ENCODE data around the gene NR3C2. TPM values are rescaled to one million over a fixed set of nuclear protein-coding genes. Genes with fewer than 3 reads are reported as not detected.
A peak's percentile ranks its signal among the peaks of the same experiment; 100 is the strongest.
"Not testable (repeated sequence)": the region's sequence is repeated elsewhere in the genome, so short reads cannot be mapped to it uniquely, and the experiment has no call there.

The NR3C2 gene
- total RNA-seq, 1 experiment from 2014 or later: 14.2 TPM

DNA sequence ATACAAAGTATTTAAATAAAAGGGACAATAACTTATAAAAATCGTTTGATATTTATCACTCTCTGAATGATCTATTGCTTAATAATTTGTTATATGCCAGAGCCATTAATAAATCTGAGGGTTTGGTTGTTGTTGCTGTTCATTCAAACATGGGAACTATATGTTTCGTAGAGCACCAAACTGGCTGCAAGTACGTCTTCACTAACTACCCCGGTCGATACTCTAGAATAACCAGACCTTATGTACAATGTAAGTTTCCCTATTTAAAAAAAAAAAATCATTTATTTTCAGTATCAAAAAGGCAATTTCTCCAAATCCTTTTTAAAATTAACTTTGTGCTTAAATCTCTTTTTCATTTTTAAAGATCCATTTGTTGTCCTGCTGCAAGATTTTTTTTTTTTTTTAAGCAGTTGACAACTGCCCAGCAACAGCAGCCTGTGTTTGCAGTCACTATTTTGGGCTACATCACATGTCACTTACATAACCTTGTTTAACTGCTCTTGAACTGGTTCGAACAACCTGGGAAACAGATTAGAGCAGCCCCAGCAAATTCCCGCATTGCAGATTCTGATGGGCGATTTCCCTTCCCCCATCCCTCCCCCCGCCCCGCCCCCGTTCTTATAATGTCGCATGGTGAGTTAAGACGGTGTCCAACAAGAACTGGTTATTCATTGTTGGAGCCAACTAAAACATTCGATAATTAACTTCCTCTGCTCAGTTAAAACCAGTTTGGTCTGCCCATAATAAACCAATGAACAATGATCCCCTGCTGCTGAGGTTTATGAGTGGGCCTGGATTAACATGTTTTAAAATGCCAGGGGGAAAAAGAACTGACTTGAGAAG is 238.9 kb downstream of the NR3C2 start:
- H3K27me3 Mint-ChIP-seq (ENCODE audit: unreplicated experiment): no peaks in the 10 kb centered on the region
- CTCF ChIA-PET: no interaction called here
- peak; percentile 13 for DNase-seq
- no peak for TF ChIP-seq CTCF (IDR thresholded peaks at IDR 0.05; ENCODE audit: unreplicated experiment)
- no TSS peak for BruUV-seq (replicated peaks)
- H3K4me3 Mint-ChIP-seq (ENCODE audit: low read depth, unreplicated experiment): peak overlapping the region; percentile 14
- H3K27ac Mint-ChIP-seq (ENCODE audit: unreplicated experiment): peak overlapping the region; percentile 47
- peaks cover 4% of the 10 kb centered on the region for H3K36me3 Mint-ChIP-seq (ENCODE audit: insufficient read depth, unreplicated experiment)
- peaks cover 24% of the 10 kb centered on the region for H3K4me1 Mint-ChIP-seq (ENCODE audit: low read depth, unreplicated experiment)
- H3K9me3 Mint-ChIP-seq (ENCODE audit: low read depth, unreplicated experiment): no peaks in the 10 kb centered on the region
- intact Hi-C loops (cut with micrococcal nuclease; ENCODE audit: unreplicated experiment): no loop called here

- Mint-ChIP-seq H3K27me3 (ENCODE audit: unreplicated experiment) (no peaks in the 10 kb centered on the region), H3K4me1 (ENCODE audit: low read depth, unreplicated experiment) (peaks cover 24% of the 10 kb centered on the region), H3K36me3 (ENCODE audit: insufficient read depth, unreplicated experiment) (peaks cover 4% of the 10 kb centered on the region), H3K9me3 (ENCODE audit: low read depth, unreplicated experiment) (no peaks in the 10 kb centered on the region), H3K27ac (ENCODE audit: unreplicated experiment) (no peak overlapping the region), H3K4me3 (ENCODE audit: low read depth, unreplicated experiment) (no peak overlapping the region)
- TF ChIP-seq CTCF (IDR thresholded peaks at IDR 0.05; ENCODE audit: unreplicated experiment): no peak
- intact Hi-C loops (cut with micrococcal nuclease; ENCODE audit: unreplicated experiment): no loop called here
- DNase-seq: no peak
- CTCF ChIA-PET: interaction anchor here (0.7 kb wide), 1 partner anchor 32 kb away, joined by 3 read pairs; no protein-coding TSS in a partner anchor
- BruUV-seq (replicated peaks): no TSS peak
These were observed 241.3 kb downstream of the NR3C2 start for GRCh38 chr4:148200960-148201359.

- TF ChIP-seq CTCF (IDR thresholded peaks at IDR 0.05; ENCODE audit: unreplicated experiment): no peak
These were observed 246.1 kb downstream of the NR3C2 start for GRCh38 chr4:148196164-148196563.

GRCh38 chr4:148192526-148192925 is 249.7 kb downstream of the NR3C2 start:
- H3K27ac Mint-ChIP-seq (ENCODE audit: unreplicated experiment): peak overlapping the region; percentile 39
- no TSS peak for BruUV-seq (replicated peaks)

More at GRCh38 chr4:148196164-148196563, 246.1 kb downstream of the NR3C2 start:
- Mint-ChIP-seq H3K4me1 (ENCODE audit: low read depth, unreplicated experiment) (no peaks in the 10 kb centered on the region), H3K27me3 (ENCODE audit: unreplicated experiment) (no peaks in the 10 kb centered on the region), H3K27ac (ENCODE audit: unreplicated experiment) (no peak overlapping the region), H3K9me3 (ENCODE audit: low read depth, unreplicated experiment) (no peaks in the 10 kb centered on the region), H3K36me3 (ENCODE audit: insufficient read depth, unreplicated experiment) (peaks cover 4% of the 10 kb centered on the region), H3K4me3 (ENCODE audit: low read depth, unreplicated experiment) (no peak overlapping the region)
- no TSS peak for BruUV-seq (replicated peaks)
- intact Hi-C loops (cut with micrococcal nuclease; ENCODE audit: unreplicated experiment): no loop called here
- CTCF ChIA-PET: no interaction called here
- DNase-seq: no peak

DNA sequence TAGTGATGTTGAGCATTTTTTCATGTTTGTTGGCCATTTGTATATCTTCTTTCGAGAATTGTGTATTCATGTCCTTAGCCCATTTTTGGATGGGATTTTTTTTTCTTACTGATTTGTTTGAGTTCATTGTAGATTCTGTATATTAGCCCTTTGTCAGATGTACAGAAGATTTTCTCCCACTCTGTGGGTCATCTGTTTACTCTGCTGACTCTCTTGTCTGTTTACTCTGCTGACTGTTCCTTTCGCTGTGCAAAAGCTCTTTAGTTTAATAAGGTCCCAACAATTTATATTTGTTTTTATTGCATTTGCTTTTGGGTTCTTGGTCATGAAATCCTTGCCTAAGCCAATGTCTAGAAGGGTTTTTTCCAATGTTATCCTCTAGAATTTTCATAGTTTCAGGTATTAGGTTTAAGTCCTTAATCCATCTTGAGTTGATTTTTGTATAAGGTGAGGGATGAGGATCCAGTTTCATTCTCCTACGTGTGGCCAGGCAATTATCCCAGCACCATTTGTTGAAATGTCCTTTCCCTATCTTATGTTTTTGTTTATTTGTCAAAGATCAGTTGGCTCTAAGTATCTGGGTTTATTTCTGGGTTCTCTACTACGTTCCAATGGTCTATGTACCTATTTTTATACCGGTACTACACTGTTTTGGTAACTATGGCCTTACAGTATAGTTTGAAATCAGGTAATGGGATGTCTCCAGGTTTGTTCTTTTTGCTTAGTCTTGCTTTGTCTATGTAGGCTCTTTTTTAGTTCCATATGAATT is 254.6 kb downstream of the NR3C2 start:
- DNase-seq; H3K36me3 Mint-ChIP-seq (ENCODE audit: insufficient read depth, unreplicated experiment); H3K9me3 Mint-ChIP-seq (ENCODE audit: low read depth, unreplicated experiment); intact Hi-C loops (cut with micrococcal nuclease; ENCODE audit: unreplicated experiment); H3K27me3 Mint-ChIP-seq (ENCODE audit: unreplicated experiment); H3K4me3 Mint-ChIP-seq (ENCODE audit: low read depth, unreplicated experiment); CTCF ChIA-PET; H3K27ac Mint-ChIP-seq (ENCODE audit: unreplicated experiment); BruUV-seq (replicated peaks); H3K4me1 Mint-ChIP-seq (ENCODE audit: low read depth, unreplicated experiment): not testable (repeated sequence)

More at GRCh38 chr4:148192526-148192925, 249.7 kb downstream of the NR3C2 start:
- DNase-seq: no peak
- H3K27me3 Mint-ChIP-seq (ENCODE audit: unreplicated experiment): no peaks in the 10 kb centered on the region
- intact Hi-C loops (cut with micrococcal nuclease; ENCODE audit: unreplicated experiment): no loop called here
- no peak overlapping the region for H3K4me3 Mint-ChIP-seq (ENCODE audit: low read depth, unreplicated experiment)
- peaks cover 4% of the 10 kb centered on the region for H3K36me3 Mint-ChIP-seq (ENCODE audit: insufficient read depth, unreplicated experiment)
- no peaks in the 10 kb centered on the region for H3K9me3 Mint-ChIP-seq (ENCODE audit: low read depth, unreplicated experiment)
- CTCF ChIA-PET: no interaction called here
- H3K4me1 Mint-ChIP-seq (ENCODE audit: low read depth, unreplicated experiment): no peaks in the 10 kb centered on the region
- no peak for TF ChIP-seq CTCF (IDR thresholded peaks at IDR 0.05; ENCODE audit: unreplicated experiment)
